ENCODE measurements around the gene BLNK.

BLNK gene

DNA sequence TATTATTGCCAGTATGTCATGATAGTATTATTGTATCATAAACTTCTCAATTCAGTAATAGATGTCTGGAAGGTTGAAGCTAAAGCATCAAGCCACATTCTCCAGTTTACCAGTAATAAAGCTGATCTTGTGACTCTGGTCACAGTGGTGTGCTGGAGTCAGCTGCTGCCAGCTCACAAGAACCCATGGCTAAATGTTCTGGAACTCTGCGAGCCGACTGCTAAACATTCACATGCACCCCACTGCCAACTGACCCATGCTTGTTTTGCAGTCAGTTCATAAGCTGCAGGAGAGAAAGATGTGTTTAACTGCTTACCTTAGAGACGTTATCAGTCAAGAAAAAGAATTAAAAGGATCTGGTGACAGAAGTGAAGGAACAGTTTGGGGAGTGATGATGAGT is 27.0 kb upstream of the BLNK start:
- TF ChIP-seq, protein P1, sequence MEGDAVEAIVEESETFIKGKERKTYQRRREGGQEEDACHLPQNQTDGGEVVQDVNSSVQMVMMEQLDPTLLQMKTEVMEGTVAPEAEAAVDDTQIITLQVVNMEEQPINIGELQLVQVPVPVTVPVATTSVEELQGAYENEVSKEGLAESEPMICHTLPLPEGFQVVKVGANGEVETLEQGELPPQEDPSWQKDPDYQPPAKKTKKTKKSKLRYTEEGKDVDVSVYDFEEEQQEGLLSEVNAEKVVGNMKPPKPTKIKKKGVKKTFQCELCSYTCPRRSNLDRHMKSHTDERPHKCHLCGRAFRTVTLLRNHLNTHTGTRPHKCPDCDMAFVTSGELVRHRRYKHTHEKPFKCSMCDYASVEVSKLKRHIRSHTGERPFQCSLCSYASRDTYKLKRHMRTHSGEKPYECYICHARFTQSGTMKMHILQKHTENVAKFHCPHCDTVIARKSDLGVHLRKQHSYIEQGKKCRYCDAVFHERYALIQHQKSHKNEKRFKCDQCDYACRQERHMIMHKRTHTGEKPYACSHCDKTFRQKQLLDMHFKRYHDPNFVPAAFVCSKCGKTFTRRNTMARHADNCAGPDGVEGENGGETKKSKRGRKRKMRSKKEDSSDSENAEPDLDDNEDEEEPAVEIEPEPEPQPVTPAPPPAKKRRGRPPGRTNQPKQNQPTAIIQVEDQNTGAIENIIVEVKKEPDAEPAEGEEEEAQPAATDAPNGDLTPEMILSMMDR (conservative IDR thresholded peaks at IDR 0.05; ENCODE audit: low read depth, low read length), result no peak
- no peak for DNase-seq (ENCODE audit: low read depth)
- no peak overlapping the region for H3K4me3 ChIP-seq (ENCODE audit: low read length)

DNA sequence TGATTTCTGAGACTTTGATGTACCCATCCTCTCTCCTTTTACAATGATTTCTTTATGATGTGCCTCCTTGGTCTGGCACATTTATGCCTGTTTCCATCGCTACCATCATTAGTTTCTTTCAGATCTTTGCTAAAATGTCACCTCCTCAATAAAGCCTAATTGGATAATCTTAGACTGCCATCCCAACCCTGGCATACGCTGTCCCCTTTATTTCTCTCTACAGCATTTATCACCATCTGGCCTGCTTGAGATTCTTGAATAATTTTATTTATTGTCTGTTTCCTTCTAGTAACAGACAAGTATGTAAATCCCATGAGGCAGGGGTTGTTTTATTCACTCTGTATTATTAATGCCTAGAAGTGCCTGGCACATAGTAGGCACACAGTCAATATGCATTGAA is 26.1 kb upstream of the BLNK start:
- TF ChIP-seq, protein P1 (conservative IDR thresholded peaks at IDR 0.05; ENCODE audit: low read depth, low read length), result no peak
- no peak overlapping the region for H3K4me3 ChIP-seq (ENCODE audit: low read length)
- DNase-seq (ENCODE audit: low read depth), result no peak

DNA sequence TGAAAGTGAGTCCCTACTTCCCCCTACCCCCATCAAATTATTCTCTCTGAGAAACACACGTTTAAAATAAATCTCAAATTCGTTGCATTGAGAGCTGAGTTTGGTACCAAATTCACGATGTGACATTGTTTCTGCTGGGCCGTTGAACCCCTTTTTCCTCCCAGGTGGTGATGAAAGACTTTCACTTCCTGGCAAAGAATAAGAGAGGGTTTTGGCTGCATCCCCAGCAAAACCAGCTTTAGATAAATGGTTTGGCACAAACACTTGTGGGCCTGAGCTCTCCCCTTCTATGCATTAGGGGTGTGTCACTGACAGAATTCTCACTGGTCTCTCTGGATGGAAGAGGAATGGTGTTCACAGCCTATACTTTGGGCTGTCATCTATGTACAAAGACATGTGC is 24.1 kb upstream of the BLNK start:
- TF ChIP-seq, protein P1 (conservative IDR thresholded peaks at IDR 0.05; ENCODE audit: low read depth, low read length), result no peak
- H3K4me3 ChIP-seq (ENCODE audit: low read length), result no peak overlapping the region
- DNase-seq (ENCODE audit: low read depth), result no peak

DNA sequence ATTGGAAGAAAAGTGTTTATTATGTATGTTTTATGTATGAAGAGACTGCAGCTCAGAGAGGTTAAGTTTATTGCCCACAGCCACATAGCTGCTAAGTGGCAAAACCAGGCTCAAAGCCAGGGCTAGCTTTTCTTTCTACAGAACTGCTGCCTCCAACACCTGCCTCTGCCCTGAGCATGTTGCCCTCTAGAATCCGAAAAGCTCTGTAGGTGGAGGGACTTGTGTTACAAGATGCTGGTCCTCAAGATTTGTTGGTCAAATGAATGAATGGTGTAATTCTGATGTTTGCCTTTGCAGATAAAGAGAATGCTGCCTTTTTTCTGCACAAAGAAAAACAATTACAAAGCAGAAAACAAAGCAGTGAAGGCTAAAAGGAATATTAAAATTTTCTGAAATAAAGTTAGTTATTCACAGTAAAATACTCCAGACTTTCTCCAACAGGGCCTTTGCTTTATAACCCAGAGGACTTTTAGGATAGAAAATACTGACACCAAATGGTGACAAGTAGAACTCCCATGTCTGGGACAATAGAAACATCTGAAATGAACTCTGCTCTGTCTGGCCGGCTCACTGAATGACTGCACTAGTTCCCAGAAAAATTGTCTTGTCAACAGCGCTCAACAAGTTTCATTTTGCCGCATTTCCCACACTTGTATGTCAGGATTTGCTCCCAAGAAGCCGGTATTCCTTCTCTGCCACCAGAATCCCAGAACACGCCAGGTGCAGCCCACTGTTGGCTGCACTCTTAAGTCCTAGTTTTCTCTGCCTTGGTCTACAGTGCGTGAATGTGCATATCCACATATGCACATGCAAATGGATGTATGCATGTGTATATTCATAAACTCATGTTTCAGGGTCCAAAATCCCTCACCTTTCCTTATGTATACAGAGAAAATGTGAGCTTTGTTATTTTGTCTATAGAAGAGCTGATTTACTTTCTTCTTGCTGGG is 21.9 kb upstream of the BLNK start:
- DNase-seq (ENCODE audit: low read depth), result no peak
- TF ChIP-seq, protein P1 (conservative IDR thresholded peaks at IDR 0.05; ENCODE audit: low read depth, low read length), result peak; percentile 55
- H3K4me3 ChIP-seq (ENCODE audit: low read length), result no peak overlapping the region

DNA sequence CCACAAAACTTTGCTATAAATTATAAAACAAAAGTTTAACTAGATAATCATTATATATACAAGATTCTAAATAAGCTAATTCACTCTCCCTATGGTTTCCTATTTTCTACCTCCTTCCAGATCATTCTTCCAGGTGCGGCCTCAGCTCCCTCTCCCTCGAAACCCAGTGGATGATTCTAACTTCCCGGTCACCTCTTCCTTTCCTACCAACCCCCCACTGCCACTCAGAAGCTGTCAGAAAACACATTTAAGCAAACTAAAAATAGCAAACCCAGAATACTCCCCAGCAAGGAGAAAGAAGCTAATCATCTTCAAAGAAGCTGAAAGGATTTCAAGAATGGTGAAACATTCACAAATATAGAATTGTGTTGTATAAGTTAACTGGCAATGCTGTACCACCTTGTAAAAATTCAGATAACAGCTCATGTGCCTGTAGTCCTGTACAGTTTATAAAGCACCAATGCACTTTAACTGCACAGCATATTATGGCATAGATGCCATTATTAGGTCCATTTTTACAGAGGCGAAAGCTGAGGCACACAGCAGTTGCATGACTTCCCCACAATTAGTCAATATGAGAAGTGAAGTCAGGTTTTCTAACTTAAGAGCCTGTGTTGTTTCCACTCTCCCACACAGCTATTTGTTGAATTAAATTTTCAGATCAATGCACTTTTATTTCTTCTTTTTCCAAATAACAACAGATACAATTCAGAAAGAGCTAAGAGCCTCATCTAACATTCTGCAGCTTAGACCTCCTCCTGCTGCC is 19.2 kb upstream of the BLNK start:
- TF ChIP-seq, protein P1 (conservative IDR thresholded peaks at IDR 0.05; ENCODE audit: low read depth, low read length), result no peak
- H3K4me3 ChIP-seq (ENCODE audit: low read length), result no peak overlapping the region
- DNase-seq (ENCODE audit: low read depth), result no peak

DNA sequence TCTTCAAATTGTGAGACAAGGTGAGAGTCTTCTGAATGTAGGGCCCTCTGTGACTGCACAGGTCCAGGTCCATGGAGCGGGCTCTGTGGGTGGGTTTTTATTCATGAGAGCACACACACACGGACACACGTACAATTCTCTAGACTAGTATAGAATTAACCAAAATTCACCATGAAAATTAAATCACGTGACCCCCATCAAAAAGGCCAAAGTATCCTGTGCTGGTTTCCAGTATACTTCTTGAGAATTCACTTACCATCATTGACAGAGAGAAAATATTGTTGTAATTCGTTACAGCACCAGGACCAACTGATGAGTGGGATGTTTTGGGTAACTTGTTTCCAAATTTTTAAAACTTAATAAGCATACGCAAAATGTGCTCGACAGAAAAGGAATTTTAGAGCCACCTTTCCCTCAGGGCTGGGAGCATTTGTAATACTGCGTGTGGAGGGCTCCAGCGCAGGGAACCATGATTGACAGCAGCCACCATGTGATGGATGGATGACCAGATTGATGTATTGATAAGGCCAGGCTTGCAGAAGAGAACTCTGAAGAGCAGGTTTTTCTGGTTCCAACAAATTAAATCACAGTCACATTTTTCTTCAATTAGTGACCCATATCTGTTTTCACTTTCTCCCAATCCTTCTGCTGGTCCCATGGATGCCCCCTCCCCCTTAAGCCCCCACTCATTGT is 18.0 kb upstream of the BLNK start:
- no peak overlapping the region for H3K4me3 ChIP-seq (ENCODE audit: low read length)
- TF ChIP-seq, protein P1 (conservative IDR thresholded peaks at IDR 0.05; ENCODE audit: low read depth, low read length), result no peak
- DNase-seq (ENCODE audit: low read depth), result no peak

All from retinal pigment epithelial cell (primary cell).